ENCODE measurements around the gene KLF3.

KLF3 gene

GRCh38 chr4:38667085-38667893 is 3.3 kb downstream of the KLF3 start:
- Histone ChIP-seq H2AFZ (ENCODE audit: low read length, unreplicated experiment) (peak overlapping the region; percentile 29), H3K27ac (ENCODE audit: low read depth, low read length) (peak overlapping the region; percentile 98), H3K79me2 (ENCODE audit: control insufficient read depth, insufficient read depth, low read length, unreplicated experiment) (peaks cover 85% of the 10 kb centered on the region), H3K27me3 (ENCODE audit: insufficient read depth, low read length) (no peaks in the 10 kb centered on the region), H3K36me3 (ENCODE audit: insufficient read depth, low read length) (no peaks in the 10 kb centered on the region), H3K4me1 (ENCODE audit: control insufficient read depth, insufficient read depth, low read length, unreplicated experiment) (peaks cover 52% of the 10 kb centered on the region), H3K4me3 (ENCODE audit: low read depth, low read length) (peak overlapping the region; percentile 85)

GRCh38 chr4:38668203-38668971 is 4.4 kb downstream of the KLF3 start:
- H3K79me2 ChIP-seq (ENCODE audit: control insufficient read depth, insufficient read depth, low read length, unreplicated experiment), result peaks cover 87% of the 10 kb centered on the region
- no peaks in the 10 kb centered on the region for H3K27me3 ChIP-seq (ENCODE audit: insufficient read depth, low read length)
- H3K36me3 ChIP-seq (ENCODE audit: insufficient read depth, low read length), result no peaks in the 10 kb centered on the region
- H2AFZ ChIP-seq (ENCODE audit: low read length, unreplicated experiment), result no peak overlapping the region
- H3K27ac ChIP-seq (ENCODE audit: low read depth, low read length), result peak overlapping the region; percentile 98
- H3K4me3 ChIP-seq (ENCODE audit: low read depth, low read length), result peak overlapping the region; percentile 85
- peaks cover 59% of the 10 kb centered on the region for H3K4me1 ChIP-seq (ENCODE audit: control insufficient read depth, insufficient read depth, low read length, unreplicated experiment)

- peaks cover 94% of the 10 kb centered on the region for H3K79me2 ChIP-seq (ENCODE audit: control insufficient read depth, insufficient read depth, low read length, unreplicated experiment)
- peak overlapping the region; percentile 22; the same call in 1 of the 2 replicates for H3K4me3 ChIP-seq (ENCODE audit: low read depth, low read length)
- peaks cover 67% of the 10 kb centered on the region for H3K4me1 ChIP-seq (ENCODE audit: control insufficient read depth, insufficient read depth, low read length, unreplicated experiment)
- no peaks in the 10 kb centered on the region for H3K27me3 ChIP-seq (ENCODE audit: insufficient read depth, low read length)
- H3K36me3 ChIP-seq (ENCODE audit: insufficient read depth, low read length), result no peaks in the 10 kb centered on the region
- H3K27ac ChIP-seq (ENCODE audit: low read depth, low read length), result peak overlapping the region; percentile 3; the same call in 1 of the 2 replicates
- no peak overlapping the region for H2AFZ ChIP-seq (ENCODE audit: low read length, unreplicated experiment)
Observed at GRCh38 chr4:38669208-38669607, 5.2 kb downstream of the KLF3 start.

GRCh38 chr4:38670109-38670901 is 6.3 kb downstream of the KLF3 start:
- peaks cover 77% of the 10 kb centered on the region for H3K4me1 ChIP-seq (ENCODE audit: control insufficient read depth, insufficient read depth, low read length, unreplicated experiment)

GRCh38 chr4:38670939-38671591 is 7.1 kb downstream of the KLF3 start:
- Histone ChIP-seq H3K36me3 (ENCODE audit: insufficient read depth, low read length) (no peaks in the 10 kb centered on the region), H3K4me3 (ENCODE audit: low read depth, low read length) (no peak overlapping the region), H2AFZ (ENCODE audit: low read length, unreplicated experiment) (no peak overlapping the region), H3K27ac (ENCODE audit: low read depth, low read length) (no peak overlapping the region), H3K4me1 (ENCODE audit: control insufficient read depth, insufficient read depth, low read length, unreplicated experiment) (peaks cover 80% of the 10 kb centered on the region), H3K79me2 (ENCODE audit: control insufficient read depth, insufficient read depth, low read length, unreplicated experiment) (peaks cover 93% of the 10 kb centered on the region), H3K27me3 (ENCODE audit: insufficient read depth, low read length) (no peaks in the 10 kb centered on the region)

More at GRCh38 chr4:38670109-38670901, 6.3 kb downstream of the KLF3 start:
- Histone ChIP-seq H3K36me3 (ENCODE audit: insufficient read depth, low read length) (no peaks in the 10 kb centered on the region), H3K79me2 (ENCODE audit: control insufficient read depth, insufficient read depth, low read length, unreplicated experiment) (peaks cover 94% of the 10 kb centered on the region), H3K27me3 (ENCODE audit: insufficient read depth, low read length) (no peaks in the 10 kb centered on the region), H3K4me3 (ENCODE audit: low read depth, low read length) (no peak overlapping the region), H2AFZ (ENCODE audit: low read length, unreplicated experiment) (no peak overlapping the region), H3K27ac (ENCODE audit: low read depth, low read length) (no peak overlapping the region)

- Histone ChIP-seq H3K27me3 (ENCODE audit: insufficient read depth, low read length) (no peaks in the 10 kb centered on the region), H2AFZ (ENCODE audit: low read length, unreplicated experiment) (no peak overlapping the region), H3K79me2 (ENCODE audit: control insufficient read depth, insufficient read depth, low read length, unreplicated experiment) (peaks cover 91% of the 10 kb centered on the region), H3K4me1 (ENCODE audit: control insufficient read depth, insufficient read depth, low read length, unreplicated experiment) (peaks cover 76% of the 10 kb centered on the region), H3K4me3 (ENCODE audit: low read depth, low read length) (no peak overlapping the region), H3K36me3 (ENCODE audit: insufficient read depth, low read length) (no peaks in the 10 kb centered on the region), H3K27ac (ENCODE audit: low read depth, low read length) (peak overlapping the region; percentile 69; the same call in 1 of the 2 replicates)
Observed at GRCh38 chr4:38671592-38671940, 7.6 kb downstream of the KLF3 start.

- no peak overlapping the region for H3K4me3 ChIP-seq (ENCODE audit: low read depth, low read length)
- no peak overlapping the region for H2AFZ ChIP-seq (ENCODE audit: low read length, unreplicated experiment)
- H3K27me3 ChIP-seq (ENCODE audit: insufficient read depth, low read length), result no peaks in the 10 kb centered on the region
- H3K36me3 ChIP-seq (ENCODE audit: insufficient read depth, low read length), result no peaks in the 10 kb centered on the region
- peak overlapping the region; percentile 69 for H3K27ac ChIP-seq (ENCODE audit: low read depth, low read length)
- H3K79me2 ChIP-seq (ENCODE audit: control insufficient read depth, insufficient read depth, low read length, unreplicated experiment), result peaks cover 93% of the 10 kb centered on the region
- peaks cover 72% of the 10 kb centered on the region for H3K4me1 ChIP-seq (ENCODE audit: control insufficient read depth, insufficient read depth, low read length, unreplicated experiment)
Observed at GRCh38 chr4:38672074-38672396, 8.0 kb downstream of the KLF3 start.

GRCh38 chr4:38672397-38673129 is 8.6 kb downstream of the KLF3 start:
- peak overlapping the region; percentile 69 for H3K27ac ChIP-seq (ENCODE audit: low read depth, low read length)

GRCh38 chr4:38673130-38673978 is 9.4 kb downstream of the KLF3 start:
- Histone ChIP-seq H3K36me3 (ENCODE audit: insufficient read depth, low read length) (no peaks in the 10 kb centered on the region), H2AFZ (ENCODE audit: low read length, unreplicated experiment) (no peak overlapping the region), H3K27me3 (ENCODE audit: insufficient read depth, low read length) (no peaks in the 10 kb centered on the region), H3K4me1 (ENCODE audit: control insufficient read depth, insufficient read depth, low read length, unreplicated experiment) (peaks cover 78% of the 10 kb centered on the region), H3K4me3 (ENCODE audit: low read depth, low read length) (peak overlapping the region; percentile 36), H3K79me2 (ENCODE audit: control insufficient read depth, insufficient read depth, low read length, unreplicated experiment) (peaks cover 92% of the 10 kb centered on the region), H3K27ac (ENCODE audit: low read depth, low read length) (peak overlapping the region; percentile 69)

More at GRCh38 chr4:38672397-38673129, 8.6 kb downstream of the KLF3 start:
- H3K79me2 ChIP-seq (ENCODE audit: control insufficient read depth, insufficient read depth, low read length, unreplicated experiment), result peaks cover 94% of the 10 kb centered on the region
- no peaks in the 10 kb centered on the region for H3K36me3 ChIP-seq (ENCODE audit: insufficient read depth, low read length)
- H2AFZ ChIP-seq (ENCODE audit: low read length, unreplicated experiment), result no peak overlapping the region
- H3K4me3 ChIP-seq (ENCODE audit: low read depth, low read length), result peak overlapping the region; percentile 36; the same call in 1 of the 2 replicates
- no peaks in the 10 kb centered on the region for H3K27me3 ChIP-seq (ENCODE audit: insufficient read depth, low read length)
- H3K4me1 ChIP-seq (ENCODE audit: control insufficient read depth, insufficient read depth, low read length, unreplicated experiment), result peaks cover 75% of the 10 kb centered on the region
